ENCODE results near the gene HSPBP1. TPM values are rescaled to one million over a fixed set of nuclear protein-coding genes. Genes with fewer than 3 reads are reported as not detected.

HSPBP1 gene
- total and polyA plus RNA-seq, 2 of the 4 experiments (the other 2 are of a cell fraction): 21.0 to 43.2 TPM

- Histone ChIP-seq H3K23ac (ENCODE audit: low read depth, low read length) (no peak overlapping the region), H3K36me3 (ENCODE audit: control insufficient read depth, insufficient read depth, low read length) (peaks cover 6% of the 10 kb centered on the region), H3K4me2 (ENCODE audit: low read depth, low read length) (no peak overlapping the region), H3K56ac (ENCODE audit: extremely low read depth, insufficient read depth, low read length) (no peak overlapping the region), H3K18ac (ENCODE audit: low read depth, low read length) (no peak overlapping the region), H4K91ac (ENCODE audit: insufficient read depth, low read depth, low read length) (no peak overlapping the region), H3K27me3 (ENCODE audit: control insufficient read depth, insufficient read depth, low read length) (no peaks in the 10 kb centered on the region), H2BK15ac (ENCODE audit: low read depth, low read length) (no peak overlapping the region), H2AFZ (replicated peaks; ENCODE audit: low read length, poor library complexity) (no peak overlapping the region), H3K4ac (ENCODE audit: low read depth, low read length) (no peak overlapping the region), H2BK120ac (ENCODE audit: low read depth, low read length) (no peak overlapping the region), H2AK9ac (replicated peaks; ENCODE audit: low read depth, low read length, poor library complexity) (no peak overlapping the region), H3K79me1 (ENCODE audit: low read depth in 1 of 2, low read length in 2 of 2) (no peaks in the 10 kb centered on the region), H2BK20ac (ENCODE audit: low read depth, low read length) (no peak overlapping the region), H2AK5ac (ENCODE audit: low read depth, low read length) (no peak overlapping the region), H3K9me3 (ENCODE audit: control insufficient read depth, insufficient read depth, low read length) (peaks cover 1% of the 10 kb centered on the region; the same call in 1 of the 2 replicates), H4K20me1 (ENCODE audit: insufficient read depth, low read length) (no peaks in the 10 kb centered on the region), H3K9ac (ENCODE audit: low read depth, low read length) (no peak overlapping the region), H3K4me1 (ENCODE audit: control insufficient read depth, insufficient read depth, low read length) (no peaks in the 10 kb centered on the region; the same call in 1 of the 2 replicates), H3K4me3 (ENCODE audit: insufficient read depth, low read depth, low read length) (no peak overlapping the region), H4K5ac (ENCODE audit: low read depth, low read length) (no peak overlapping the region), H3K14ac (replicated peaks; ENCODE audit: low read depth, low read length) (no peak overlapping the region), H3K9me1 (ENCODE audit: insufficient read depth, low read length) (no peaks in the 10 kb centered on the region), H4K8ac (ENCODE audit: low read depth in 2 of 2, low read length in 2 of 2) (no peak overlapping the region), H2BK5ac (ENCODE audit: low read depth, low read length, poor library complexity, severe bottlenecking) (no peak overlapping the region), H3K27ac (ENCODE audit: insufficient read depth, low read length) (no peak overlapping the region)
- intact Hi-C loops (cut with micrococcal nuclease): no loop called here
- in situ Hi-C loops (cut with MboI; ENCODE audit: low sequenced_read_pairs): no loop called here
- no TSS peak for BruUV-seq (replicated peaks)
- ChIA-PET POLR2A (ENCODE audit: unreplicated experiment) (no interaction called here), CTCF (interaction anchor here (2.2 kb wide), 1 partner anchor 13 kb away, joined by 6 read pairs; no protein-coding TSS in a partner anchor)
- ATAC-seq (ENCODE audit: low read depth): no peak
- TF ChIP-seq, protein P1, sequence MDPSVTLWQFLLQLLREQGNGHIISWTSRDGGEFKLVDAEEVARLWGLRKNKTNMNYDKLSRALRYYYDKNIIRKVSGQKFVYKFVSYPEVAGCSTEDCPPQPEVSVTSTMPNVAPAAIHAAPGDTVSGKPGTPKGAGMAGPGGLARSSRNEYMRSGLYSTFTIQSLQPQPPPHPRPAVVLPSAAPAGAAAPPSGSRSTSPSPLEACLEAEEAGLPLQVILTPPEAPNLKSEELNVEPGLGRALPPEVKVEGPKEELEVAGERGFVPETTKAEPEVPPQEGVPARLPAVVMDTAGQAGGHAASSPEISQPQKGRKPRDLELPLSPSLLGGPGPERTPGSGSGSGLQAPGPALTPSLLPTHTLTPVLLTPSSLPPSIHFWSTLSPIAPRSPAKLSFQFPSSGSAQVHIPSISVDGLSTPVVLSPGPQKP (IDR thresholded peaks at IDR 0.05; ENCODE audit: borderline replicate concordance, low read depth, low read length): no peak
- DNase-seq: no peak
- dilution Hi-C loops (cut with HindIII; ENCODE audit: low sequenced_read_pairs, unreplicated experiment): no loop called here
- WGBS, 2 experiments (ENCODE audit: extremely low coverage in 2 of 2, insufficient read length in 1 of 2): 78% methylated on average over 6 of the region's 8 CpGs; no CpG with 5 or more reads in 1 of the 2 experiments
Observed at GRCh38 chr19:55314396-55314795, 34.5 kb upstream of the HSPBP1 start.
